GM08714 (cell line): Measurements from ENCODE around the gene NAV1.

ENCODE experiments used
- H3K4me3 ChIP-seq: fragments of 200-500 bp; sonication (Bioruptor generic); 2 replicates; pipeline ENCODE4 v1.5.1; 2014; ENCODE audit warnings: mild to moderate bottlenecking, low read length, inconsistent platforms
- ZNF274 ChIP-seq: IDR thresholded peaks from 2 replicates; pipeline ENCODE4 v1.6.1; 2012; ENCODE audit warnings: mild to moderate bottlenecking, low read depth, low read length

NAV1 gene

DNA sequence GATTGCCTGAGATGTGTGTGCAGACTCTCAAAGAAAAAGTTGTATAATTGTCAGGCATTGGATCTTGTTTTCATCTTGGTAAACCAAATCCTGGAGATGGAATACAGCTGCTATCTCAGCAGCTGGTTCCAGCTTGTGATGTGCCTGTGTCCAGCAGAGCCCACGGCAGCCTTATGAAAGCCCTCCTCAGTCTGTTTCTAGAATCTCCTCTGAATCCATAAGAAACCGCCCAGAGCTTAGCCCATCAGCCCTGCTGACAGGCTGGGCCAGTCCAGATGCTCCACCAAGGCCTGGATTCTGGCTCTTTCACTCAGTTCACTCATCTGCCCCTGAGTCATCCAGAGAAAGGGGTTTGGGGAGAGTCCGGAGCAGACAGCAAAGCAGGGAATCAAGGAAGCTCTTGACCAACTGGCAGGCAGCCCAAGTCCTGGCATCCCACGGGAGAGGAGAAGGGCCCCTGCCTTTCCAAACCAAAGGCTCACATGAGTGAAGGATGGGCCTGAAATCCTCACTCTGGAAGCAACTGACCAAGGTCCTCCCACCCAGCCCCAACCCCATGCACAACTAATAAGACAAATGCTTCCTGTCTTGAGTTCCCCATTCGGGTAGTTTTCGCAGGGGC lies 45.7 kb downstream of the NAV1 start:
- TF ChIP-seq ZNF274: no peak

DNA sequence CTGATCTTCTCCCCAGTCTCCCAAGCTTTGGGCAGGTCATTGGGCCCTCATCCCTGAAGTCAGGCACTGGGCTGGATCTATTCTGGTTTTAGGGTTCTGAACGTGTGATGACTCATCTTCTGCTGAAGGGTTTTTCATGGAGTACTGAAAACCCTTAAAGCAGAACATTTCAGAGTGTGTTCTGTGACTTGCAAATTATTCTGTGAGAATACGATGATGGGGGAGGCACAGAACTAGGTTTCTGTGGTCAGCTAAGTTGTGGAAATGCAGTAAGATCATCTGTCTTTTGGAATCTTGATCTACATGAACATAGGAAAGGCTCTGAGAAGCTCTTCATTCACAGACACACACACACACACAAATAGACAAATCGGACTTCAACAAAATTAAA lies 46.2 kb downstream of the NAV1 start:
- no peak overlapping the region for H3K4me3 ChIP-seq
- no peak for TF ChIP-seq ZNF274

More for the DNA sequence above, 45.7 kb downstream of the NAV1 start:
- no peak overlapping the region for H3K4me3 ChIP-seq

DNA sequence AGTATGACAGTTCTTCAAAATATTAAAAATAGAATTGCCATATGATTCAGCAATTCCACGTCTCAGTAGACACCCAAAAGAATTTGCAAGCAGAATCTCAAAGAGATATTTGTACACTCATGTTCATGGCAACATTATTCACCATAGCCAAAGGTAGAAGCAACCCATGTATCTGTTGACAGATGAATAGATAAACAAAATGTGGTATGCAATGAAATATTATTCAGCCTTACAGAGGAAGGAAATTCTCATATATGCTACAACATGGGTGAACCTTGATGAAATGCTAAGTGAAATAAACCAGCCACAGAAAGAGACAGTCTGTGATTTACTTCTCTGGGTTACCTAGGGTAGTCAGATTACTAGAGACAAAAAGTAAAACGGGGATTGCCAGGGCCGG lies 47.0 kb downstream of the NAV1 start:
- no peak for TF ChIP-seq ZNF274
- no peak overlapping the region for H3K4me3 ChIP-seq

DNA sequence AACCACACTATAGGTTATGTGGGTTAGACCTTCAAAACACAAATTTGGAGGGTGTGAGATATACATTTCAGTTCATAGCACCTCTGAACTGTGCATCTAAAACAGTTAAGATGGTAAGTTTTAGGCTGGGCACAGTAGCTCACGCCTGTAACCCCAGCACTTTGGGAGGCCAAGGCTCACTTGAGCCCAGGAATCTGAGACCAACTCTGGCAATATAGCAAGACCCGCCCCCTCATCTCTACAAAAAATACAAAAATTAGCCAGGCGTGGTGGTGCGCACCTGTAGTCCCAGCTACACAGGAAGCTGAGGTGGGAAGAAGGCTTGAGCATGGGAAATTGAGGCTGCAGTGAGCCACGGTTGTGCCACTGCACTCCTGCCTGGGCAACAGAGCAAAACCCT lies 47.9 kb downstream of the NAV1 start:
- no peak for TF ChIP-seq ZNF274
- H3K4me3 ChIP-seq: no peak overlapping the region

DNA sequence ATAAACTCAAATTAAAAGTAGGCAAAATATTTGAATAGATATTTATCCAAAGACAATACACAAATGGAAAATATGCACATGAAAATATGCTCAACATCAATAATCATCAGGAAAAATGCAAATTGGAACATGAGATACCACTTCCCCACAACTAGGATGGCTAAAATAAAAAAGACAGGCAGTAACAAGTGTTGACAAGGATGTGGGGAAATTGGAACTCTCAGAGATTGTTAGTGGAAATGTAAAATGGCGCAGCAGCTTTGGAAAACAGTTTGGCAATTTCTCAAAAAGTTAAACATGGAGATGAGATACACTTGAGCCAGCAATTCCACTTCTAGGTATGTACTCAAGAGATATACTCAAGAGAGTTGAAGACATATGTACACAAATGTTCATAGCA lies 48.8 kb downstream of the NAV1 start:
- no peak for TF ChIP-seq ZNF274
- H3K4me3 ChIP-seq: no peak overlapping the region
